IMR-90 (cell line): ENCODE data around the gene CHORDC1. TPM values are rescaled to one million over a fixed set of nuclear protein-coding genes. Genes with fewer than 3 reads are reported as not detected.

Experiments
- ATAC-seq: fragments of 200-7000 bp; cut with Tn5 transposase; 2 replicates; pipeline ENCODE4 v1.9.1; 2020; ENCODE audit warnings: low read depth, mild to moderate bottlenecking, moderate library complexity
- BruUV-seq: library from RNA; stranded (reverse); fragments of 400-500 nt; replicated peaks from 2 replicates; lab custom pipeline; 2021; lab: Mats Ljungman, UMichigan
- CTCF ChIA-PET: fragments of 300-600 bp; formaldehyde crosslinking; extraction: SDS; loops from one replicate; lab custom pipeline; 2021; ENCODE audit warnings: antibody characterized with exemption; lab: Yijun Ruan, JAX
- POLR2A ChIA-PET: fragments of 300-600 bp; sonication (Branson Sonifier 250); formaldehyde crosslinking; loops from one replicate; lab custom pipeline; 2022; ENCODE audit warnings: antibody characterized with exemption; ENCODE audit not compliant: unreplicated experiment; lab: Charles Lee
- DNase-seq: peaks from one replicate; pipeline ENCODE4 v3.0.0; 2013
- H2AFZ ChIP-seq: replicated peaks from 2 replicates; pipeline ENCODE3; 2013; ENCODE audit warnings: low read length, mild to moderate bottlenecking; ENCODE audit not compliant: poor library complexity
- H2AK5ac ChIP-seq: 2 replicates; pipeline ENCODE4 v1.6.1; 2013; ENCODE audit warnings: low read depth, low read length, inconsistent platforms
- H2AK9ac ChIP-seq: replicated peaks from 2 replicates; pipeline ENCODE3; 2013; ENCODE audit warnings: mild to moderate bottlenecking, low read depth, low read length, moderate library complexity; ENCODE audit not compliant: poor library complexity
- H2BK120ac ChIP-seq: 2 replicates; pipeline ENCODE4 v1.6.1; 2013; ENCODE audit warnings: low read depth, low read length, inconsistent platforms
- H2BK15ac ChIP-seq: 3 replicates; pipeline ENCODE4 v1.6.1; 2013; ENCODE audit warnings: low read depth, low read length, inconsistent platforms
- H2BK20ac ChIP-seq: 2 replicates; pipeline ENCODE4 v1.6.1; 2013; ENCODE audit warnings: low read depth, mild to moderate bottlenecking, inconsistent platforms, low read length, moderate library complexity
- H2BK5ac ChIP-seq: 2 replicates; pipeline ENCODE4 v1.6.1; 2013; ENCODE audit warnings: mild to moderate bottlenecking, low read depth, low read length, inconsistent platforms; ENCODE audit not compliant: poor library complexity, severe bottlenecking
- H3K14ac ChIP-seq: replicated peaks from 2 replicates; pipeline ENCODE4 v1.6.1; 2013; ENCODE audit warnings: low read depth, low read length, inconsistent platforms
- H3K18ac ChIP-seq: 2 replicates; pipeline ENCODE4 v1.6.1; 2013; ENCODE audit warnings: low read depth, low read length, control low read depth
- H3K23ac ChIP-seq: 2 replicates; pipeline ENCODE4 v1.6.1; 2013; ENCODE audit warnings: low read depth, low read length, inconsistent platforms
- H3K27ac ChIP-seq: 2 replicates; pipeline ENCODE4 v1.5.1; 2013; ENCODE audit warnings: mild to moderate bottlenecking, control low read depth, low read length; ENCODE audit not compliant: insufficient read depth
- H3K27me3 ChIP-seq: 2 replicates; pipeline ENCODE4 v1.6.1; 2013; ENCODE audit warnings: low read length; ENCODE audit not compliant: control insufficient read depth, insufficient read depth
- H3K36me3 ChIP-seq: 2 replicates; pipeline ENCODE4 v1.6.1; 2013; ENCODE audit warnings: low read length, mixed read lengths; ENCODE audit not compliant: control insufficient read depth, insufficient read depth
- H3K4ac ChIP-seq: 2 replicates; pipeline ENCODE4 v1.6.1; 2013; ENCODE audit warnings: low read depth, low read length, inconsistent platforms
- H3K4me1 ChIP-seq: 2 replicates; pipeline ENCODE4 v1.6.1; 2013; ENCODE audit warnings: low read length, mixed read lengths; ENCODE audit not compliant: control insufficient read depth, insufficient read depth
- H3K4me2 ChIP-seq: 2 replicates; pipeline ENCODE4 v1.6.1; 2013; ENCODE audit warnings: low read depth, mild to moderate bottlenecking, control low read depth, low read length, moderate library complexity
- H3K4me3 ChIP-seq: 2 replicates; pipeline ENCODE4 v1.5.1; 2013; ENCODE audit warnings: low read depth, mild to moderate bottlenecking, control low read depth, low read length, moderate library complexity; ENCODE audit not compliant: insufficient read depth
- H3K56ac ChIP-seq: 2 replicates; pipeline ENCODE4 v1.6.1; 2013; ENCODE audit warnings: low read length, inconsistent platforms; ENCODE audit not compliant: insufficient read depth; ENCODE audit errors: extremely low read depth
- H3K79me1 ChIP-seq, 2 experiments: 2 replicates each; pipeline ENCODE4 v1.6.1; 2013; ENCODE audit warnings: low read length in 2 of 2, inconsistent platforms in 1 of 2, low read depth in 1 of 2
- H3K9ac ChIP-seq: 2 replicates; pipeline ENCODE4 v1.6.1; 2013; ENCODE audit warnings: low read depth, low read length, control low read depth
- H3K9me1 ChIP-seq: 2 replicates; pipeline ENCODE4 v1.6.1; 2013; ENCODE audit warnings: low read length, inconsistent platforms; ENCODE audit not compliant: insufficient read depth
- H3K9me3 ChIP-seq: 2 replicates; pipeline ENCODE4 v1.6.1; 2013; ENCODE audit warnings: low read length; ENCODE audit not compliant: control insufficient read depth, insufficient read depth
- H4K20me1 ChIP-seq: 2 replicates; pipeline ENCODE4 v1.6.1; 2013; ENCODE audit warnings: low read length, inconsistent platforms; ENCODE audit not compliant: insufficient read depth
- H4K5ac ChIP-seq: 2 replicates; pipeline ENCODE4 v1.6.1; 2013; ENCODE audit warnings: mild to moderate bottlenecking, low read depth, low read length, control low read depth
- H4K8ac ChIP-seq, 2 experiments: 2 replicates each; pipeline ENCODE4 v1.6.1; 2013; ENCODE audit warnings: low read depth in 2 of 2, low read length in 2 of 2, control low read depth in 1 of 2, inconsistent platforms in 1 of 2
- H4K91ac ChIP-seq: 2 replicates; pipeline ENCODE4 v1.6.1; 2013; ENCODE audit warnings: low read depth, low read length, inconsistent platforms; ENCODE audit not compliant: insufficient read depth
- CTCF ChIP-seq: conservative IDR thresholded peaks from 2 replicates; pipeline ENCODE4 v1.5.1; 2012; ENCODE audit warnings: mild to moderate bottlenecking, low read depth, low read length, improper control_type of control experiment
- FOS ChIP-seq: fragments of 150-350 bp; IDR thresholded peaks from 2 replicates; pipeline ENCODE4 v1.6.1; 2016; ENCODE audit warnings: low read depth, low read length
- MAFK ChIP-seq: IDR thresholded peaks from 2 replicates; pipeline ENCODE4 v1.6.1; 2012; ENCODE audit warnings: low read depth, low read length, improper control_type of control experiment
- POLR2A ChIP-seq: IDR thresholded peaks from 2 replicates; pipeline ENCODE4 v1.6.1; 2012; ENCODE audit warnings: mild to moderate bottlenecking, low read depth, low read length
- RAD21 ChIP-seq: IDR thresholded peaks from 2 replicates; pipeline ENCODE4 v1.6.1; 2012; ENCODE audit warnings: low read length, improper control_type of control experiment
- WGBS, 2 experiments: methylation state at CpG; one replicate each; pipeline versions ENCODE4 v1.1.5 to v1.1.7; 2013; ENCODE audit warnings: missing lambda C conversion rate in 2 of 2; ENCODE audit not compliant: insufficient read length in 1 of 2; ENCODE audit errors: extremely low coverage in 2 of 2; 5-methylcytosine and 5-hydroxymethylcytosine counted together
- dilution Hi-C: fragments of 300-500 bp; cut with HindIII; formaldehyde crosslinking; loops from one replicate; pipeline ENCODE4 v1.14.3; 2018; ENCODE audit warnings: low sequenced_read_pairs; ENCODE audit not compliant: unreplicated experiment
- in situ Hi-C: fragments of 300-500 bp; cut with MboI; formaldehyde crosslinking; loops from 3 replicates; pipeline ENCODE4 v1.14.3; 2019; ENCODE audit warnings: low sequenced_read_pairs, inconsistent platforms, mixed read lengths
- intact Hi-C: fragments of 100-400 bp; cut with micrococcal nuclease; formaldehyde crosslinking; loops from 2 replicates; pipeline ENCODE4 v1.10.0; 2022
- polyA plus RNA-seq, 3 experiments: library from polyadenylated mRNA; depleted of rRNA; stranded (reverse); fragments of >200 nt; gene quantifications; 2 replicates each; pipeline ENCODE4 v1.2.3, GENCODE V29; 2012; ENCODE audit warnings: low replicate concordance in 1 of 3
- total RNA-seq: library from RNA; depleted of rRNA; stranded (reverse); fragments of >200 nt; gene quantifications from 2 replicates; pipeline ENCODE4 v1.2.3, GENCODE V29; 2012

Gene CHORDC1
- total and polyA plus RNA-seq, 2 of the 4 experiments (the other 2 are of a cell fraction): 26.9 to 51.4 TPM

DNA sequence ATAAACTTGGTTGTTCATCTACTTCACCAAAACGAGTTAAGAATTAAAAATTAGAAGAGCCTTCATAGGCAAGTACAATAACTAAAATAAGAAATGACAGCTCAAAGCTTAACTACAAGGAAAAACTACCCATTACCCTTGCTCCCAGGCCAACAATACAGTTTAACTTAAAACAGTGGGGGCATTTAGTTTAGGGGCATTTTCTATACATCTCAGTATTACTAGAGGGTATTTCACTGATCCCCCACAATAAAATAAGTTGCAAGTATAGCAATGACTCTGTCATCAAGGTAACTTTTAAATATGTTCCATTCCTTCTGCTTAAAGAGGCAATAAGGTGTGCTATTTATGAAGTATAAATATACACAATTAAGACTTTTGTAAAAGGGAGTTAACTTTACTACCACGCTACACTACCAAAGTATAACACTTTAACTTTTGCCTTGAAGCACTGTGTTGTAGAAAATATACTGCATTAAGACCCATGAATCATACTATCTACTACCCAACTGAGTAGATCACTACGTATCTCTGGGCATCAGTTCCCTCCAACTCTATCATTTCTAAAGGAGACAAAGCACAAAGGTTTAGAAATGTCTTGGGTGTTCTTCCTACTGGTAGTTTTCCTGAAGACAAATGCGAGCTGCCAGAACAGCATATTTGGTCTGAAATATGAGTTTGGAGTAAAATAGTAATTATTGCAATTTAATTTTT is 29.8 kb downstream of the CHORDC1 start:
- H3K18ac ChIP-seq: no peak overlapping the region
- no TSS peak for BruUV-seq

More for the DNA sequence above, 29.8 kb downstream of the CHORDC1 start:
- ATAC-seq: no peak
- no peak overlapping the region for H3K4ac ChIP-seq
- no peak overlapping the region for H3K4me3 ChIP-seq
- no peaks in the 10 kb centered on the region for H3K27me3 ChIP-seq
- ChIA-PET POLR2A (no interaction called here), CTCF (interaction anchor here (0.9 kb wide), 1 partner anchor 12 kb away, joined by 3 read pairs; no protein-coding TSS in a partner anchor)
- no peaks in the 10 kb centered on the region for H3K4me1 ChIP-seq
- H4K20me1 ChIP-seq: no peaks in the 10 kb centered on the region
- no peaks in the 10 kb centered on the region for H3K36me3 ChIP-seq
- H4K5ac ChIP-seq: no peak overlapping the region
- H3K4me2 ChIP-seq: no peak overlapping the region
- no peak overlapping the region for H3K23ac ChIP-seq
- no peak overlapping the region for H2AFZ ChIP-seq
- no peaks in the 10 kb centered on the region for H3K9me3 ChIP-seq
- dilution Hi-C loops (no loop called here), intact Hi-C loops (no loop called here), in situ Hi-C loops (no loop called here)
- no peak overlapping the region for H2AK5ac ChIP-seq
- DNase-seq: no peak
- H3K27ac ChIP-seq: no peak overlapping the region
- H3K79me1 ChIP-seq: no peaks in the 10 kb centered on the region
- WGBS, 2 experiments: no CpG with 5 or more reads among the region's 4 CpGs
- no peak overlapping the region for H2BK15ac ChIP-seq
- no peak overlapping the region for H2BK20ac ChIP-seq
- no peak overlapping the region for H2BK120ac ChIP-seq
- no peaks in the 10 kb centered on the region for H3K9me1 ChIP-seq
- no peak overlapping the region for H2BK5ac ChIP-seq
- no peak overlapping the region for H4K8ac ChIP-seq
- no peak overlapping the region for H3K9ac ChIP-seq
- no peak overlapping the region for H3K56ac ChIP-seq
- TF ChIP-seq POLR2A (no peak), RAD21 (no peak), CTCF (no peak), FOS (no peak), MAFK (no peak)
- H4K91ac ChIP-seq: no peak overlapping the region
- H2AK9ac ChIP-seq: no peak overlapping the region
- H3K14ac ChIP-seq: no peak overlapping the region
